ENCODE results near the gene DSCAM.
"Not testable (repeated sequence)": the region's sequence is repeated elsewhere in the genome, so short reads cannot be mapped to it uniquely, and the experiment has no call there.

The DSCAM gene

GRCh38 chr21:40200946-40201345 is 646.0 kb downstream of the DSCAM start:
- DNase-seq = no peak

GRCh38 chr21:40200126-40200525 is 646.8 kb downstream of the DSCAM start:
- DNase-seq = no peak

- no peak for DNase-seq
Observed at GRCh38 chr21:40194185-40194980, 652.6 kb downstream of the DSCAM start.

- no peak for DNase-seq
Observed at GRCh38 chr21:40191616-40192015, 655.3 kb downstream of the DSCAM start.

GRCh38 chr21:40191196-40191595 is 655.8 kb downstream of the DSCAM start:
- no peak for DNase-seq

GRCh38 chr21:40187946-40188654 is 658.9 kb downstream of the DSCAM start:
- no peak for DNase-seq

- no peak for DNase-seq
Observed at GRCh38 chr21:40187244-40187643, 659.7 kb downstream of the DSCAM start.

- DNase-seq = no peak
Observed at GRCh38 chr21:40186045-40186444, 660.9 kb downstream of the DSCAM start.

GRCh38 chr21:40185208-40185607 is 661.8 kb downstream of the DSCAM start:
- no peak for DNase-seq

GRCh38 chr21:40182491-40182890 is 664.5 kb downstream of the DSCAM start:
- DNase-seq = not testable (repeated sequence)

GRCh38 chr21:40179166-40179565 is 667.8 kb downstream of the DSCAM start:
- DNase-seq = no peak

GRCh38 chr21:40178726-40179125 is 668.2 kb downstream of the DSCAM start:
- no peak for DNase-seq

- no peak for DNase-seq
Observed at GRCh38 chr21:40177979-40178378, 669.0 kb downstream of the DSCAM start.

- no peak for DNase-seq
Observed at GRCh38 chr21:40176724-40177123, 670.2 kb downstream of the DSCAM start.

- no peak for DNase-seq
Observed at GRCh38 chr21:40173816-40174215, 673.1 kb downstream of the DSCAM start.

- DNase-seq = no peak
Observed at GRCh38 chr21:40169971-40170370, 677.0 kb downstream of the DSCAM start.

- DNase-seq = no peak
Observed at GRCh38 chr21:40166291-40166843, 680.6 kb downstream of the DSCAM start.

- DNase-seq = no peak
Observed at GRCh38 chr21:40165773-40166070, 681.2 kb downstream of the DSCAM start.

- no peak for DNase-seq
Observed at GRCh38 chr21:40164905-40165772, 681.8 kb downstream of the DSCAM start.

- DNase-seq = no peak
Observed at GRCh38 chr21:40162075-40162474, 684.9 kb downstream of the DSCAM start.

GRCh38 chr21:40160911-40161310 is 686.0 kb downstream of the DSCAM start:
- no peak for DNase-seq

GRCh38 chr21:40158366-40158765 is 688.6 kb downstream of the DSCAM start:
- DNase-seq = no peak

GRCh38 chr21:40155563-40155962 is 691.4 kb downstream of the DSCAM start:
- DNase-seq = no peak
